Measurements from ENCODE around the gene HEXIM2.

DNA sequence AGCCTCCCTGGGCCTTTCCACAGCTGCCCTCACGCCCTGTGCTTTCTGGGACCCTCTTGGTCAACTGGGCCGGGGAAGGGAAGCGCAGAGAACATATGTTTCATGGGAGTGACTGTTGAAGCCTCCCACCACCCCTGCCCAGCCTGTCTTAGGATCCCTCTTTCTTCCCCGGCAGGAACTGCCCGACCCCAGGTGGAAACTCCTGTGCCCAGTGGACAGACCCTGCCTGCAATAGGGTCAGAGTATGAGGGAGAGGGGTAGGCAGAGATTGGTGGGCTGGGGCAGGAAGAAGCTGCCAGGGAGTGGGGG lies 10.5 kb downstream of the HEXIM2 start:
- TF ChIP-seq, protein P1, sequence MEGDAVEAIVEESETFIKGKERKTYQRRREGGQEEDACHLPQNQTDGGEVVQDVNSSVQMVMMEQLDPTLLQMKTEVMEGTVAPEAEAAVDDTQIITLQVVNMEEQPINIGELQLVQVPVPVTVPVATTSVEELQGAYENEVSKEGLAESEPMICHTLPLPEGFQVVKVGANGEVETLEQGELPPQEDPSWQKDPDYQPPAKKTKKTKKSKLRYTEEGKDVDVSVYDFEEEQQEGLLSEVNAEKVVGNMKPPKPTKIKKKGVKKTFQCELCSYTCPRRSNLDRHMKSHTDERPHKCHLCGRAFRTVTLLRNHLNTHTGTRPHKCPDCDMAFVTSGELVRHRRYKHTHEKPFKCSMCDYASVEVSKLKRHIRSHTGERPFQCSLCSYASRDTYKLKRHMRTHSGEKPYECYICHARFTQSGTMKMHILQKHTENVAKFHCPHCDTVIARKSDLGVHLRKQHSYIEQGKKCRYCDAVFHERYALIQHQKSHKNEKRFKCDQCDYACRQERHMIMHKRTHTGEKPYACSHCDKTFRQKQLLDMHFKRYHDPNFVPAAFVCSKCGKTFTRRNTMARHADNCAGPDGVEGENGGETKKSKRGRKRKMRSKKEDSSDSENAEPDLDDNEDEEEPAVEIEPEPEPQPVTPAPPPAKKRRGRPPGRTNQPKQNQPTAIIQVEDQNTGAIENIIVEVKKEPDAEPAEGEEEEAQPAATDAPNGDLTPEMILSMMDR (conservative IDR thresholded peaks at IDR 0.05; ENCODE audit: low read depth, low read length), result no peak
- TF ChIP-seq RAD21 (IDR thresholded peaks at IDR 0.05; ENCODE audit: low read length) (no peak), POLR2A (IDR thresholded peaks at IDR 0.05; ENCODE audit: low read depth, low read length) (no peak), BHLHE40 (IDR thresholded peaks at IDR 0.05; ENCODE audit: low read depth, low read length) (no peak), RFX5 (IDR thresholded peaks at IDR 0.05; ENCODE audit: low read depth, low read length) (no peak), MAFK (IDR thresholded peaks at IDR 0.05; ENCODE audit: low read depth, low read length) (no peak), FOS (IDR thresholded peaks at IDR 0.05; ENCODE audit: low read depth, low read length) (no peak), MXI1 (IDR thresholded peaks at IDR 0.05; ENCODE audit: borderline replicate concordance, low read depth, low read length) (no peak), CEBPB (IDR thresholded peaks at IDR 0.05; ENCODE audit: low read depth, low read length) (no peak)
- TF ChIP-seq, protein P2, sequence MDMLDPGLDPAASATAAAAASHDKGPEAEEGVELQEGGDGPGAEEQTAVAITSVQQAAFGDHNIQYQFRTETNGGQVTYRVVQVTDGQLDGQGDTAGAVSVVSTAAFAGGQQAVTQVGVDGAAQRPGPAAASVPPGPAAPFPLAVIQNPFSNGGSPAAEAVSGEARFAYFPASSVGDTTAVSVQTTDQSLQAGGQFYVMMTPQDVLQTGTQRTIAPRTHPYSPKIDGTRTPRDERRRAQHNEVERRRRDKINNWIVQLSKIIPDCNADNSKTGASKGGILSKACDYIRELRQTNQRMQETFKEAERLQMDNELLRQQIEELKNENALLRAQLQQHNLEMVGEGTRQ (IDR thresholded peaks at IDR 0.05; ENCODE audit: low read depth, low read length), result no peak
- TF ChIP-seq, protein P3, sequence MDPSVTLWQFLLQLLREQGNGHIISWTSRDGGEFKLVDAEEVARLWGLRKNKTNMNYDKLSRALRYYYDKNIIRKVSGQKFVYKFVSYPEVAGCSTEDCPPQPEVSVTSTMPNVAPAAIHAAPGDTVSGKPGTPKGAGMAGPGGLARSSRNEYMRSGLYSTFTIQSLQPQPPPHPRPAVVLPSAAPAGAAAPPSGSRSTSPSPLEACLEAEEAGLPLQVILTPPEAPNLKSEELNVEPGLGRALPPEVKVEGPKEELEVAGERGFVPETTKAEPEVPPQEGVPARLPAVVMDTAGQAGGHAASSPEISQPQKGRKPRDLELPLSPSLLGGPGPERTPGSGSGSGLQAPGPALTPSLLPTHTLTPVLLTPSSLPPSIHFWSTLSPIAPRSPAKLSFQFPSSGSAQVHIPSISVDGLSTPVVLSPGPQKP (IDR thresholded peaks at IDR 0.05; ENCODE audit: borderline replicate concordance, low read depth, low read length), result no peak

Data from IMR-90 (cell line).